SK-N-MC (cell line): ENCODE data around the gene RBM4.

Source experiments
- EZH2 ChIP-seq: fragments of 200-600 bp; sonication (generic); IDR thresholded peaks from one replicate; pipeline ENCODE4 v1.6.1; 2017; ENCODE audit warnings: antibody characterized with exemption
- POLR2AphosphoS5 ChIP-seq: IDR thresholded peaks from 2 replicates; pipeline ENCODE4 v1.6.1; 2012; ENCODE audit warnings: mild to moderate bottlenecking, low read depth, low read length, borderline replicate concordance

DNA sequence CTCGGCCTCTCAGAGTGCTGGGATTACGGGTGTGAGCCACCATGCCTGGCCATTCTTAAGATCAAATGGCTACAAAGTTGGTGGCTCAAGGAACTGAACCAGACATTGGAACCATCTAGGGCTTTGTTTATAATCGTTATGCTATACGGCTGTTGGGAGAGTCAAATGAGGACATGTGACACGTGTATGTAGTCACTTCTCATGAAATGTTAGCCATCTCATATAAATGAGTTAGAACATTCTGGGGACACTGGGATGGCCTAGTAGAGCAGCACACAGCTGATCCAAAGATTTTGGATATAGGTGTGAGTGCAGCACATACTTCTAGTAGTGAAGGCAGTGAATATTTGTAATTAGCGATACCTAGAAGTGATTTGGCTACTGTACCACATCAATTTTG lies 6.6 kb upstream of the RBM4 start:
- TF ChIP-seq EZH2, result no peak
- TF ChIP-seq POLR2AphosphoS5, result no peak
